Measurements from ENCODE around the gene SYT2.

Gene SYT2

GRCh38 chr1:202703191-202703590 is 7.1 kb downstream of the SYT2 start:
- no peak for DNase-seq

GRCh38 chr1:202702088-202702487 is 8.2 kb downstream of the SYT2 start:
- DNase-seq = no peak

GRCh38 chr1:202701200-202701599 is 9.1 kb downstream of the SYT2 start:
- DNase-seq = no peak

GRCh38 chr1:202700061-202700460 is 10.2 kb downstream of the SYT2 start:
- DNase-seq = no peak

GRCh38 chr1:202698276-202698675 is 12.0 kb downstream of the SYT2 start:
- DNase-seq = no peak

- no peak for DNase-seq
These were observed 13.2 kb downstream of the SYT2 start for GRCh38 chr1:202697038-202697437.

GRCh38 chr1:202694314-202694713 is 15.9 kb downstream of the SYT2 start:
- DNase-seq = no peak

GRCh38 chr1:202692959-202693555 is 17.2 kb downstream of the SYT2 start:
- peak; percentile 46 for DNase-seq

- DNase-seq = no peak
These were observed 18.4 kb downstream of the SYT2 start for GRCh38 chr1:202691816-202692215.

- DNase-seq = no peak
These were observed 20.5 kb downstream of the SYT2 start for GRCh38 chr1:202689493-202690342.

- no peak for DNase-seq
These were observed 21.2 kb downstream of the SYT2 start for GRCh38 chr1:202689082-202689481.

GRCh38 chr1:202688401-202688800 is 21.9 kb downstream of the SYT2 start:
- no peak for DNase-seq

GRCh38 chr1:202687798-202688197 is 22.5 kb downstream of the SYT2 start:
- DNase-seq = no peak

- DNase-seq = no peak
These were observed 22.9 kb downstream of the SYT2 start for GRCh38 chr1:202687370-202687769.

- no peak for DNase-seq
These were observed 24.6 kb downstream of the SYT2 start for GRCh38 chr1:202685641-202686040.

- no peak for DNase-seq
These were observed 25.5 kb downstream of the SYT2 start for GRCh38 chr1:202684716-202685115.

GRCh38 chr1:202683029-202683428 is 27.2 kb downstream of the SYT2 start:
- no peak for DNase-seq

- no peak for DNase-seq
These were observed 27.8 kb downstream of the SYT2 start for GRCh38 chr1:202682477-202682876.

- no peak for DNase-seq
These were observed 28.4 kb downstream of the SYT2 start for GRCh38 chr1:202681736-202682420.

- DNase-seq = no peak
These were observed 29.5 kb downstream of the SYT2 start for GRCh38 chr1:202680586-202681352.

GRCh38 chr1:202679406-202680177 is 30.7 kb downstream of the SYT2 start:
- no peak for DNase-seq

GRCh38 chr1:202677433-202677832 is 32.8 kb downstream of the SYT2 start:
- DNase-seq = no peak

All from KG1 (cell line).